PC-3 (cell line): ENCODE results near the gene HNRNPUL2. TPM values are rescaled to one million over a fixed set of nuclear protein-coding genes. Genes with fewer than 3 reads are reported as not detected.

Experiments
- ATAC-seq: fragments of 200-7000 bp; cut with Tn5 transposase; 2 replicates; pipeline ENCODE4 v1.9.1; 2020; ENCODE audit warnings: mild to moderate bottlenecking, moderate library complexity
- BruUV-seq: library from RNA; stranded (reverse); fragments of 400-500 nt; replicated peaks from 2 replicates; lab custom pipeline; 2021; lab: Mats Ljungman, UMichigan
- CTCF ChIA-PET: fragments of 300-600 bp; sonication (Branson Sonifier 250); formaldehyde crosslinking; loops from one replicate; lab custom pipeline; 2022; ENCODE audit warnings: antibody characterized with exemption; lab: Charles Lee
- POLR2A ChIA-PET: fragments of 300-600 bp; sonication (Branson Sonifier 250); formaldehyde crosslinking; loops from one replicate; lab custom pipeline; 2022; ENCODE audit warnings: antibody characterized with exemption; ENCODE audit not compliant: unreplicated experiment; lab: Charles Lee
- DNase-seq: peaks from one replicate; pipeline ENCODE4 v3.0.0-alpha.2; 2015
- H2AFZ ChIP-seq: fragments of 300-600 bp; sonication (generic); 2 replicates; pipeline ENCODE4 v1.6.0; 2016; ENCODE audit warnings: antibody characterized with exemption, low read length
- H3F3A ChIP-seq: fragments of 300-600 bp; sonication (generic); one replicate; pipeline ENCODE4 v1.6.0; 2017; ENCODE audit warnings: antibody characterized with exemption, low read length, control low read depth, mild to moderate bottlenecking; ENCODE audit not compliant: unreplicated experiment
- H3K27ac ChIP-seq: fragments of 300-600 bp; sonication (generic); 2 replicates; pipeline ENCODE4 v1.5.1; 2016; ENCODE audit warnings: mild to moderate bottlenecking, low read length
- H3K27me3 ChIP-seq: fragments of 300-600 bp; sonication (generic); 2 replicates; pipeline ENCODE4 v1.6.1; 2016; ENCODE audit warnings: low read length, mixed read lengths
- H3K36me3 ChIP-seq: fragments of 300-600 bp; sonication (generic); 2 replicates; pipeline ENCODE4 v1.6.1; 2016; ENCODE audit warnings: low read depth, mixed run types, low read length, mixed read lengths
- H3K4me1 ChIP-seq: fragments of 300-600 bp; sonication (generic); 2 replicates; pipeline ENCODE4 v1.5.1; 2016; ENCODE audit warnings: low read length; ENCODE audit not compliant: insufficient read depth
- H3K4me2 ChIP-seq: fragments of 300-600 bp; sonication (generic); 2 replicates; pipeline ENCODE4 v1.6.0; 2016; ENCODE audit warnings: low read length
- H3K4me3 ChIP-seq: fragments of 300-600 bp; sonication (generic); 2 replicates; pipeline ENCODE4 v1.5.1; 2016; ENCODE audit warnings: mild to moderate bottlenecking, low read length, mixed read lengths
- H3K79me2 ChIP-seq: fragments of 300-600 bp; sonication (generic); 2 replicates; pipeline ENCODE4 v1.6.1; 2017; ENCODE audit warnings: low read length, mixed read lengths
- H3K9ac ChIP-seq: fragments of 300-600 bp; sonication (generic); 2 replicates; pipeline ENCODE4 v1.6.0; 2016; ENCODE audit warnings: mild to moderate bottlenecking, low read length
- H3K9me2 ChIP-seq: fragments of 300-600 bp; sonication (generic); replicated peaks from 2 replicates; pipeline ENCODE4 v1.6.1; 2016; ENCODE audit warnings: mixed run types, low read length, mixed read lengths
- H3K9me3 ChIP-seq: fragments of 300-600 bp; sonication (generic); 2 replicates; pipeline ENCODE4 v1.6.1; 2016; ENCODE audit warnings: low read length, mixed read lengths
- H4K20me1 ChIP-seq: fragments of 300-600 bp; sonication (generic); 2 replicates; pipeline ENCODE4 v1.6.1; 2016; ENCODE audit warnings: low read length, mixed read lengths
- EZH2 ChIP-seq: fragments of 300-600 bp; sonication (generic); IDR thresholded peaks from one replicate; pipeline ENCODE4 v1.6.1; 2017; ENCODE audit warnings: antibody characterized with exemption, mild to moderate bottlenecking, low read length; ENCODE audit not compliant: unreplicated experiment
- EZH2phosphoT487 ChIP-seq: fragments of 300-600 bp; sonication (generic); IDR thresholded peaks from 2 replicates; pipeline ENCODE4 v1.6.1; 2018; ENCODE audit warnings: mild to moderate bottlenecking, antibody characterized with exemption, low read length, borderline replicate concordance
- intact Hi-C: fragments of 100-400 bp; cut with micrococcal nuclease; formaldehyde crosslinking; loops from 2 replicates; pipeline ENCODE4 v1.9.0; 2023
- total RNA-seq: library from RNA; depleted of rRNA; stranded (reverse); fragments of >200 nt; gene quantifications from 2 replicates; pipeline ENCODE4 v1.2.3, GENCODE V29; 2014
- TF ChIP-seq, protein P1 (sequence below): fragments of 300-600 bp; sonication (generic); conservative IDR thresholded peaks from 2 replicates; pipeline ENCODE4 v1.5.1; 2017; ENCODE audit warnings: antibody characterized with exemption, low read depth, mild to moderate bottlenecking, low read length

HNRNPUL2 gene
- total RNA-seq, 1 experiment from 2014 or later: 15.5 TPM

DNA sequence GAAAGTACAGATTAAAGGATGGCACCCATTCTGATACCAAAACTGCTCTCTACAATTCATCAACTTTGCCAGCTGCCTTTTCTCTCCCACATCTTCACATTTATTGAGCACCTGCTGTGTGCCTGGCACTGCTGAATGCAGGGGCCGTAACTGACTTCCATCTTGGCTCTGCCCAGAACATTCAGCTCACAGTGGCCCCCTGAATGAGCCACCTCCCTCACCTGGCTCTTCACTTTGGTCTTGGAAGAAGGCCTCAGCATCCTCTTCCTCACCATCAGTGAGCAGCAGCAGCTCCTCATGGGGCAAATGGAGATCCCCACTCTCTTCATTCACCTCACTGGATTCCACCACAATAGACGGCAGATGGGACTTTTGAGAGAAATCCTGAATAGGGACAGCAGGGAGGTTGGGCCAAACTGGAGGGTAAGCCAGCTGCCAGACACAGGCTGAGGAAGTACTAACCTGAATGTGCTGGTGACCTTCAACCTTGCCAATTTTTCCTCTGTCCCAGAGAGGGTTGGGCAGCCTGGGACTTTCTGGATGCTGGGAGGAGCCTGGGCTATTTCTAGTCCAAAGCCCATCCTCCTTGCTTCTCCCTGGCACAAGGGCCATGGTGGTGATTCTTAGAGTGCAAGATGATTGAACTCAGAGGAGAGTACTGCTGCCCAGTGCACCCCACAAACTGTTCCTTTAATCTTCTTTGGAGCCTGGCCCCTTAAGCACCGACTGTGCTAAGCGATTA lies 57.7 kb downstream of the HNRNPUL2 start:
- peak; percentile 42 for DNase-seq
- no peak overlapping the region for H3K27ac ChIP-seq
- no peak overlapping the region for H3K9ac ChIP-seq
- no peak for ATAC-seq
- peaks cover 45% of the 10 kb centered on the region for H3K4me1 ChIP-seq
- intact Hi-C loops: loop anchor here (5.0 kb wide), 1 partner anchor 67 kb away; the partner anchor contains the start of gene MTA2
- no TSS peak for BruUV-seq
- H3F3A ChIP-seq: peaks cover 13% of the 10 kb centered on the region
- ChIA-PET CTCF (no interaction called here), POLR2A (interaction anchor here (0.6 to 0.7 kb wide), 2 partner anchors 20 to 101 kb away, joined by 3 to 4 read pairs; partner anchors contain the start of gene TAF6L)
- no peaks in the 10 kb centered on the region for H3K9me3 ChIP-seq
- peak overlapping the region; percentile 85 for H3K4me2 ChIP-seq
- H2AFZ ChIP-seq: no peak overlapping the region
- no peaks in the 10 kb centered on the region for H3K27me3 ChIP-seq
- H4K20me1 ChIP-seq: peaks cover 14% of the 10 kb centered on the region; the same call in 1 of the 2 replicates
- H3K36me3 ChIP-seq: peaks cover 12% of the 10 kb centered on the region
- peaks cover 86% of the 10 kb centered on the region for H3K79me2 ChIP-seq
- peak overlapping the region; percentile 92 for H3K4me3 ChIP-seq
- no peaks in the 10 kb centered on the region for H3K9me2 ChIP-seq
- TF ChIP-seq, protein P1, sequence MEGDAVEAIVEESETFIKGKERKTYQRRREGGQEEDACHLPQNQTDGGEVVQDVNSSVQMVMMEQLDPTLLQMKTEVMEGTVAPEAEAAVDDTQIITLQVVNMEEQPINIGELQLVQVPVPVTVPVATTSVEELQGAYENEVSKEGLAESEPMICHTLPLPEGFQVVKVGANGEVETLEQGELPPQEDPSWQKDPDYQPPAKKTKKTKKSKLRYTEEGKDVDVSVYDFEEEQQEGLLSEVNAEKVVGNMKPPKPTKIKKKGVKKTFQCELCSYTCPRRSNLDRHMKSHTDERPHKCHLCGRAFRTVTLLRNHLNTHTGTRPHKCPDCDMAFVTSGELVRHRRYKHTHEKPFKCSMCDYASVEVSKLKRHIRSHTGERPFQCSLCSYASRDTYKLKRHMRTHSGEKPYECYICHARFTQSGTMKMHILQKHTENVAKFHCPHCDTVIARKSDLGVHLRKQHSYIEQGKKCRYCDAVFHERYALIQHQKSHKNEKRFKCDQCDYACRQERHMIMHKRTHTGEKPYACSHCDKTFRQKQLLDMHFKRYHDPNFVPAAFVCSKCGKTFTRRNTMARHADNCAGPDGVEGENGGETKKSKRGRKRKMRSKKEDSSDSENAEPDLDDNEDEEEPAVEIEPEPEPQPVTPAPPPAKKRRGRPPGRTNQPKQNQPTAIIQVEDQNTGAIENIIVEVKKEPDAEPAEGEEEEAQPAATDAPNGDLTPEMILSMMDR: no peak
- TF ChIP-seq EZH2phosphoT487 (no peak), EZH2 (no peak)

DNA sequence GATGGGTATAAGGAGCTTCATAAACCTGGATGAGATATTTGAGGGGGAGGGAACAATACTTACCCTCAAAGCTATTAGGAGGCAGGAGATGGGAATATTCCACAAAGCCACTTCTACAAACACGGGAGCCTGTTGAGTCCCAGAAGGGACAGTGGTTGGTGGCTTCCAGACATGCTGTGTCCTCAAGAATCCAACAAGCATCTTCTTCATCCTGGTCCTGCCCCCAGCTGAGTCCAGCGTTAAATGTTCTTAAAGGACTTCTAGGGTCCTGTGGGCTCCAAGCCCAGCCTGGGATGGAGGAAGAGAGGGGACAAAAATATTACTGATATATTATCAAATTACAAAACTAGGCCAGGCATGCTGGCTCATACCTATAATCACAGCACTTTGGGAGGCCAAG lies 59.8 kb downstream of the HNRNPUL2 start:
- Histone ChIP-seq H3K9ac (no peak overlapping the region), H3K9me2 (no peaks in the 10 kb centered on the region), H3K4me1 (peaks cover 35% of the 10 kb centered on the region), H3K4me2 (peak overlapping the region; percentile 93), H3K4me3 (peak overlapping the region; percentile 98; the same call in 1 of the 2 replicates), H2AFZ (no peak overlapping the region), H3F3A (peaks cover 13% of the 10 kb centered on the region), H3K27ac (no peak overlapping the region), H3K9me3 (no peaks in the 10 kb centered on the region), H4K20me1 (peaks cover 14% of the 10 kb centered on the region; the same call in 1 of the 2 replicates), H3K36me3 (peaks cover 16% of the 10 kb centered on the region), H3K79me2 (peaks cover 82% of the 10 kb centered on the region), H3K27me3 (no peaks in the 10 kb centered on the region)
- ChIA-PET CTCF (no interaction called here), POLR2A (no interaction called here)
- ATAC-seq: no peak
- no peak for DNase-seq
- intact Hi-C loops: no loop called here
- no TSS peak for BruUV-seq
- TF ChIP-seq EZH2phosphoT487 (no peak), EZH2 (no peak)
- TF ChIP-seq, protein P1: no peak
